GM10248 (cell line): ENCODE data around the gene EFCAB7.

ENCODE experiments used
- CTCF ChIA-PET: fragments of 300-600 bp; sonication (Branson Sonifier 250); formaldehyde crosslinking; extraction: SDS; loops from one replicate; lab custom pipeline; 2021; ENCODE audit warnings: antibody characterized with exemption; lab: Yijun Ruan, JAX
- POLR2A ChIA-PET: fragments of 350-650 bp; sonication (Branson Sonifier 250); formaldehyde crosslinking; extraction: SDS; loops from one replicate; lab custom pipeline; 2020; ENCODE audit warnings: antibody characterized with exemption; lab: Yijun Ruan, JAX
- DNase-seq: peaks from one replicate; pipeline ENCODE4 v3.0.0; 2012; ENCODE audit errors: extremely low spot score
- CTCF ChIP-seq: IDR thresholded peaks from 2 replicates; pipeline ENCODE4 v1.5.1; 2012; ENCODE audit warnings: mild to moderate bottlenecking, low read depth; ENCODE audit errors: extremely low read depth, missing control alignments, control extremely low read depth

The EFCAB7 gene

GRCh38 chr1:63615768-63616420 is 92.6 kb downstream of the EFCAB7 start:
- TF ChIP-seq CTCF, result peak; percentile 59
- POLR2A ChIA-PET, result no interaction called here

GRCh38 chr1:63617450-63617849 is 94.1 kb downstream of the EFCAB7 start:
- CTCF ChIA-PET, result interaction anchor here (0.9 to 2.4 kb wide), 7 partner anchors 12 to 629 kb away, joined by 3 to 30 read pairs (median 6); no protein-coding TSS in a partner anchor

More at GRCh38 chr1:63615768-63616420, 92.6 kb downstream of the EFCAB7 start:
- CTCF ChIA-PET, result interaction anchor here (0.9 to 2.4 kb wide), 8 partner anchors 9 to 631 kb away, joined by 3 to 30 read pairs (median 6); no protein-coding TSS in a partner anchor
- peak; percentile 65 for DNase-seq

GRCh38 chr1:63618011-63618410 is 94.7 kb downstream of the EFCAB7 start:
- ChIA-PET POLR2A (no interaction called here), CTCF (interaction anchor here (1.5 to 2.4 kb wide), 3 partner anchors 297 to 626 kb away, joined by 5 to 30 read pairs (median 6); no protein-coding TSS in a partner anchor)
- DNase-seq, result no peak
- TF ChIP-seq CTCF, result no peak

More at GRCh38 chr1:63617450-63617849, 94.1 kb downstream of the EFCAB7 start:
- POLR2A ChIA-PET, result no interaction called here
- no peak for DNase-seq
- no peak for TF ChIP-seq CTCF

- TF ChIP-seq CTCF, result no peak
- no peak for DNase-seq
- CTCF ChIA-PET, result interaction anchor here (2.5 kb wide), 1 partner anchor 517 kb away, joined by 9 read pairs; no protein-coding TSS in a partner anchor
- POLR2A ChIA-PET, result no interaction called here
Measured at GRCh38 chr1:63619558-63619957, 96.2 kb downstream of the EFCAB7 start.

GRCh38 chr1:63620671-63621070 is 97.3 kb downstream of the EFCAB7 start:
- CTCF ChIA-PET, result interaction anchor here (0.9 to 2.5 kb wide), 3 partner anchors 14 to 516 kb away, joined by 3 to 9 read pairs (median 3); no protein-coding TSS in a partner anchor
- POLR2A ChIA-PET, result no interaction called here
- TF ChIP-seq CTCF, result no peak
- no peak for DNase-seq

GRCh38 chr1:63621075-63621474 is 97.8 kb downstream of the EFCAB7 start:
- DNase-seq, result no peak
- ChIA-PET POLR2A (no interaction called here), CTCF (interaction anchor here (0.9 to 2.5 kb wide), 3 partner anchors 15 to 516 kb away, joined by 3 to 9 read pairs (median 3); no protein-coding TSS in a partner anchor)
- TF ChIP-seq CTCF, result no peak
